HG03095 (cell line): Measurements from ENCODE around the gene PGM2L1.
"Not testable (repeated sequence)": the region's sequence is repeated elsewhere in the genome, so short reads cannot be mapped to it uniquely, and the experiment has no call there.

Experiments used
- ATAC-seq: cut with Tn5 transposase; IDR thresholded peaks from one replicate; pipeline ENCODE4 v1.9.1; 2021; ENCODE audit warnings: moderate library complexity; ENCODE audit not compliant: unreplicated experiment

PGM2L1 gene

GRCh38 chr11:74398244-74399159, at the start of gene PGM2L1:
Gene PGM2L1, minus strand, starts transcription at chr11:74398433. Its CDS starts 272 bp downstream, at chr11:74398161.
- ATAC-seq = peak; percentile 88

GRCh38 chr11:74447720-74448119, 49.5 kb upstream of the PGM2L1 start:
- no peak for ATAC-seq

- no peak for ATAC-seq
Observed at GRCh38 chr11:74446532-74446938, 48.3 kb upstream of the PGM2L1 start.

DNA sequence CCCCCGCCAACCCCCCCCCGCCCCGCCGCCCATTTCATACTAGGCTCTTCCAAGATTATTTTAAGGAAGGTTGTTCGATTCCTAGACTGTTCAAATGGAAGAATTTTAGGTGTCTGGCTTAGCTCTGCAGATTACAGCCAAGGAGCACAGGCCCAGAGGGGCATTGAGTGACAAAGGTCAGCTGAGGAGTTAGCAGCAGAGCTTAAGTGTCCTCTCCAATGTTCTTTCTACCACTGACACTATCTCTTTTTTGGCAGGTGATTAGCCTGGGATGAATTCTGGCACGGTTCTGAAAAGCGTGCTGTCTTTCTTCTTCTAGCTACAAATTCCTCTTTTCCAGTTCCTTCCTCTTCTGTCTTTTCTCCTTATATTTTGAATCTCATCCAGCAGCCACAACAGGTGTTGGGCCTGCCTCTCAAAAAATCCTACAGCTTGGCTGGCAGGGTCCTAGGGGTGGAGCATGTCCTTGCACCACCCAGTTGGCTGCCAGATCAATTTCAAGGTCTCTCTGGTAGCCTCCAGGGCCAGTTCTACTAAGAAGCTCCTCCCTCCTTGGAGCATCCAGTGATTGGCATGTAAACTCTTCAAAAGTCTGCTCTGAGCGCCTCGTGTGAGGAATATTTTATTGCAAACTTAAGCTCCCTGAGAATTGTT, 46.1 kb upstream of the PGM2L1 start:
- no peak for ATAC-seq

DNA sequence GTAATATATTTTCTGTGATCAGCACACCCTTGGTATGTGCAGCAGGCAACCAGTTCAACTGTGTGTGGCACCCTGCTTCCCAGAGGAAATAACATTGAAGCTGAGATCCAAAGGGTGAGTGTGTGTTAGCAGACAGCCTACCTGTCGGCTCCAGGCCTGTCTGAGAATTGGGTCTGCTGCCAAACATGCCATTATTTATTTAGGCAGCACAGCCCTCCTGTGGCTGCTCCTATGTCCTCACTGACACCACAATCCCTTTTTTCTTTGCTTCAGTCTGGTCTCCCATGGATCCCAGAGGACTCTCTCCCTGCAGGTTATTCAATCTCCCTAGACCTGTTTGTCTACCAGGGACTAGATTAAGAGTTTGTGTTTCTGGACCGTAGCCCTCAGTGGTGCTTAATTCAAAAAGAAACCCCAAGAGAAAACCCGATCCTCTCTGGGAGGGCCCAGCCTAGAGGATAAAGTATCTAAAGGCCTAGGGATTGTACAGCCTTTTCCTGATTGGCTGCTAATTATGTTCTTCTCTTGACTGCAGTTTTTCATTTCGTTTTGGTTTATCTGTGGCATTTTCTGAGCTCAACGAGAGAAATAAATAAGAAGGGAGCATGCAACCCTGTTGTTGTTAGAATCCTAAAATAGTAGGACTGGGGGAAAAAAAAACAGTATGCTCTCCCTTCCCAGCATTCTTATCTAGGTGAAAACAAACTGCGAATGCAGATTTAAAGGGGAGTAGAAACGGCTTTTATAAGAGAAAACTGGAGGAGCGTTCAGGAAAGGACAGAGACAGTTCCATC, 45.0 kb upstream of the PGM2L1 start:
- no peak for ATAC-seq

- ATAC-seq = no peak
Observed at GRCh38 chr11:74442636-74443035, 44.4 kb upstream of the PGM2L1 start.

DNA sequence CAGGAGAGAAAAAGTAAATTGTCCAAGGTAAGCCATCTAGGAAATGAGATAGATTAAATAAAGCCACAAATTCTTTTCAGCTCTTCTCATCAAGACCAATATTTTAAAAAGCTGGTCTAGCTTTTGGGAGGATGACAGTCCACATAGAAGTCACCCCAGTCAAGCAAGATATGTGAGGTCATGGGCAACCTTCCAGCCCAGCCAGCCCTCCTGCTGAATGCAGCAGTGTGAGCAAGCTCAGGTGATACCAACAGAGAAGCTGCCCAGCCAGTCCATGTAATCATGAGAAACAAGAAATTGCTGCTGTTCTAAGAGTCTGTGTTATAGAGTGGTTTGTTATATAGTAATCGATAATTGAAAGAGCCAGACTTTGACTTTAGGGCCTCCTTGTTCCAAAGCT, 40.4 kb upstream of the PGM2L1 start:
- ATAC-seq = no peak

GRCh38 chr11:74437441-74438042, 39.3 kb upstream of the PGM2L1 start:
- no peak for ATAC-seq

DNA sequence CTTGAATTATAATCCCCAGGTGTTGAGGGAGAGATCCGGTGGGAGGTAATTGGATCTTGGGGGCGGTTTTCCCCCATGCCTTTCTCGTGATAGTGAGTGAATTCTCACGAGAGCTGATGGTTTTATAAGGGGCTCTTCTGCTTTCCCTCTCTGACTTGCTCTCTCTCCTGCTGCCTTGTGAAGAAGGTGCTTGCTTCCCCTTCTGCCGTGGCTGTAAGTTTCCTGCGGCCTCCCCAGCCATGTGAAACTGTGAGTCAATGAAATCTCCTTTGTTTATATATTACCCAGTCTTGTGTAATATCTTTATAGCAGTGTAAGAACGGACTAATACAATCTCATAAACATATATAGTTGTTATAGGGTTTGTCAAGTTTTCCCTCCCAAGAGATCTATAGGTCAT, 36.3 kb upstream of the PGM2L1 start:
- ATAC-seq = no peak

- no peak for ATAC-seq
Observed at GRCh38 chr11:74429205-74429604, 31.0 kb upstream of the PGM2L1 start.

DNA sequence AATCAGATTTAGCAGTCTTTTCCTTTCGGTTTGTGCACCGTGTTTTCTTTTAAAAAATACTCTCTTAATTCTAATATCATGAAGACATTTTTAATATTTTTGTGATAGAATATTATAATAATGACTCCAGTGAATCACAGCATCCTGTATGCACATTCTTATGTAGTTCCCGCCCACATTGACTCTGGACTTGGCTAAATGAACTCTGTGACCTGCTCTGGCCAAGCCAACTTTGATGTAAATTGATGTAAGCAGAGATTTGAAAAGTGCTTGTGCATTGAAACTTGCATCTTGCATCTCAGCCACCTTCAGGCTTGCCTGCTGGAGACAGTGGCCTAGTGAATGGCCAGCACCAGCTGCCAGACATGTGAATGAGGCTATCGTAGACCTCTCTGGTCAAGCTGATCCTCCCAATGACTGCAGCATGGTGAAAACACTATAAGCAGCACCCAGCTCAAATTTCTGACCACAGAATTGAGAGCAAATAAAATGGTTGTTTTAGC, 29.2 kb upstream of the PGM2L1 start:
- no peak for ATAC-seq

DNA sequence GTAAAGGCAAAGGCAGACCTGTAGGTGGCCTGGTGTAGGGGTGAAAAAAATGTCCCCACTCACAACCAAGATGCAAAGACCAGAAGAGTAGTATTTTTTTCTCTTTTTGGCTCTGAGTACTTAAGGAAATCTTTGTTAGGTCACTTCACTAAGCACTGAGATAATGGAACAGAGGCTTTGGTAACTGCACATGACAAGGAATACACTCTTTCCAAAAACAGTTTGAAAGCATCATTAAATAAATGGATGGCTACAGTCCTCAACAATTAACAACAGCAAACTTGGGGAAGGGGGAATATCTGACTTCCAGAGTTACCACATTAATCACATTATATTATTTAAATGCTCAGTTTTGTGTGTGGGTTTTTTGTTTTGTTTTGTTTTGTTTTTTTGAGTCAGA, 26.9 kb upstream of the PGM2L1 start:
- ATAC-seq = no peak

DNA sequence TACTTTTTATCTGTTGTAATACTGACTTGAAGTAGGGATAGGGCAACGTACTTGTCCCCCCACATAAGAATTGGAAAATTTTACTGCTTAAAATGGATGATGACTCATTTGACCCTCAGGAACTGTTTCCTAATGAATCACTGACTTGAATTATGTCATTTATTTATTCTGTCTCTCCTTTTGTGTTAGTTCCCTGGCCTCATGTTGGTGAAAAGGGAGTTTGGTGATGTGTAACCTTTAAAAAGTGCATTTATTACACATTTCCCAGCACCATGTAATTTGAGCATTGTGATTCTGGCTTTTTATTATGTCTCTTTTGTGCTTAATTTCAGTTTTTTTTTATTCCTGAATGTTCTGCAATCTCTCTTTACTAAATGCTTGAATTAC, 20.3 kb upstream of the PGM2L1 start:
- ATAC-seq = no peak

DNA sequence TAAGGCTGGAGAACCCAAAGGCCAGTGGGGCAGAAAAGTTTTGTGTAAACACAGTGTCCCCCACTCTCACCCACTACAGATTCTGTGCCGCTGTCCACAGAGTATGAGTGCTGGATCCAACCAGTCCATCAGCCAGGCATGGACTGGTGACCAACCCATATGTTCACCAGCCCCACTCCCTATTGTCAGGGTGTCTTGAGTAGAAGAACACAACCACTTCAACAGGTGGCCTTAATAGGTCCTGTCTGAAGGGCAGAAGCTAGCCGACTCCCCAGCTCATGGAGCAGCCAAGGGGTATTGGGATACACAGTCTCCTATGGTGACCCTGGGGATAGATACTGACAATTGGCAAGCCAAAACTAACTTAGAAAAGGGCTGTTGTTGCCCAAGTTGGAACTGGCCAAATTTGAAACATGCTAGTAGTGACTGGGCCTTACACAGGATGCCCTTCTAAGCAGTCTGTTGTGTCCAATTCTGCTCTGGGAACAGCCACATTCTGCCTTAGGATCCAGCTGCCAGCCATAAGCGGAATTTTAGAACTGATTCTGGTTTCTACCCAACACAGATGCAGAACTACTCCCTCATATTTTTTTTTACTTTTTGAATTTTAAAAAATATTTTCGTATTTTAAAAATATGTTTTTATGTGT, 19.8 kb upstream of the PGM2L1 start:
- ATAC-seq = no peak

DNA sequence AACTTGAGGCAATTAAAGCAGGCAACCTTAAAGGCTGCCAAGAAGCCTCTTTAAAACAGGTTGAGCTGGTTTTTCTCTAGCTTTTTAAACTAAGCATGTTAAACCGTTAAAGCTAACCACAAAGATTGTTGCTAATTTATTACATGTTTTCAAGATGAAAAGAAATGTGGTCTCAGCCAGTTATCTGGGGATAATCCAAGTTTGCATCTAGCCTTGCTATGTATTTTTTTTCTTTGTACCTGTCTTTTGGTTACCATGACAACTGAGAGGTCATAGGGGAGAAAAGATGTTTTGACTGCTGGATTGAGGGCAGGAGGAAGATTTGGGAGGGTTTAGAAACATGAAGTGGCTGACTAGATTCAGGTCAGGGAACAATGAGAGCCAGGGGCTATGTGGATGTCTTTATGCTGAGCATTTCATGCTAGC, 19.2 kb upstream of the PGM2L1 start:
- ATAC-seq = no peak

- ATAC-seq = not testable (repeated sequence)
Observed at GRCh38 chr11:74416974-74417373, 18.7 kb upstream of the PGM2L1 start.

GRCh38 chr11:74412733-74413359, 14.6 kb upstream of the PGM2L1 start:
- ATAC-seq = no peak

DNA sequence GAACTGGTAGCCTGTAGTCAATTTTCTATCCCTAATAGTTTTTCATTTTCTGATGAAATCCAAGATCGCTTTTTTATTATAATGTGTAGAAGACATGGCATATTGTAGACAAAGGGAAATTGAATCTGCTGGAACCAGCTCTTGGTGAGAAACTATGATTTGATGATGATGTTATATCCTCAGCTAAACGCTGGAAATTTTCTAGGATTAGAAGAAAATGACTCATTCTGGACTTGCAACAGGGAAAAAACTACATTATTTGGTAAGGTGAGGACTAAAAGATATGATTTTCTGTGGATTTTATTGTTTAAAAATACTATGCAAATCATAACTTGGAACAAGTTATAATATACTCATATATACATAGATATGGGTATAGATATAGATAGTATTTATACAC, 14.1 kb upstream of the PGM2L1 start:
- no peak for ATAC-seq

GRCh38 chr11:74409633-74410032, 11.4 kb upstream of the PGM2L1 start:
- ATAC-seq = no peak
